A549 (cell line): Measurements from ENCODE around the gene SKI. TPM values are rescaled to one million over a fixed set of nuclear protein-coding genes. Genes with fewer than 3 reads are reported as not detected.

Experiments used
- ATAC-seq, 2 experiments: fragments of 200-7000 bp in 1 of 2; fragments of >200 bp in 1 of 2; cut with Nextera tagmentation in 1 of 2; cut with Tn5 transposase in 1 of 2; 3 replicates each; pipeline versions ENCODE4 v1.8.0 to v1.9.1; 2018 to 2020; ENCODE audit warnings: mild to moderate bottlenecking in 1 of 2, moderate library complexity in 1 of 2
- CTCF ChIA-PET: fragments of 300-600 bp; sonication (Branson Sonifier 250); formaldehyde crosslinking; extraction: SDS; loops from one replicate; lab custom pipeline; 2021; ENCODE audit warnings: antibody characterized with exemption, inconsistent platforms; lab: Yijun Ruan, JAX
- POLR2A ChIA-PET: fragments of 350-600 bp; formaldehyde crosslinking; extraction: SDS; loops from one replicate; lab custom pipeline; 2021; ENCODE audit warnings: antibody characterized with exemption, inconsistent platforms; lab: Yijun Ruan, JAX
- DNase-seq, 2 experiments: peaks; one replicate each; pipeline versions ENCODE4 v3.0.0 to v3.0.0-alpha.2; 2011 to 2016; ENCODE audit warnings: low read depth in 1 of 2, low spot score in 1 of 2
- FAIRE-seq: peaks from 2 replicates; lab custom pipeline; 2011; peaks lifted over from hg19 to GRCh38; lab: Jason Lieb, UNC
- H3K27ac ChIP-seq, 2 experiments: fragments of >200 bp; sonication (Bioruptor Twin); formaldehyde crosslinking; 3 replicates each; pipeline ENCODE4 v1.5.1; 2016 to 2017
- H3K4me1 ChIP-seq: fragments of >200 bp; sonication (Bioruptor Twin); formaldehyde crosslinking; 3 replicates; pipeline ENCODE4 v1.6.1; 2016
- H3K4me2 ChIP-seq: fragments of >200 bp; sonication (Bioruptor Twin); formaldehyde crosslinking; 3 replicates; pipeline ENCODE4 v1.6.1; 2016
- H3K4me3 ChIP-seq: fragments of >200 bp; sonication (Bioruptor Twin); formaldehyde crosslinking; 3 replicates; pipeline ENCODE4 v1.5.1; 2016
- H3K9me3 ChIP-seq: fragments of >200 bp; sonication (Bioruptor Twin); formaldehyde crosslinking; 3 replicates; pipeline ENCODE4 v1.6.1; 2016
- ATOH8 ChIP-seq: fragments of 250-450 bp; sonication (Bioruptor Pico); IDR thresholded peaks from 2 replicates; pipeline ENCODE4 v1.5.0; 2020; ENCODE audit warnings: low read depth, mild to moderate bottlenecking, moderate library complexity
- BCL3 ChIP-seq: fragments of >200 bp; sonication (Bioruptor Twin); formaldehyde crosslinking; IDR thresholded peaks from 3 replicates; pipeline ENCODE4 v1.6.1; 2016
- CHD4 ChIP-seq: fragments of 200-600 bp; sonication (generic); IDR thresholded peaks from 2 replicates; pipeline ENCODE4 v1.6.1; 2016; ENCODE audit warnings: antibody characterized with exemption, mild to moderate bottlenecking, borderline replicate concordance
- E2F6 ChIP-seq: IDR thresholded peaks from 2 replicates; pipeline ENCODE4 v1.6.1; 2012; ENCODE audit warnings: low read depth, borderline replicate concordance
- HDAC2 ChIP-seq: fragments of 200-600 bp; sonication (generic); IDR thresholded peaks from 2 replicates; pipeline ENCODE4 v1.6.1; 2016
- HOXB13 ChIP-seq: fragments of 250-450 bp; sonication (Bioruptor Pico); IDR thresholded peaks from 2 replicates; pipeline ENCODE4 v1.5.0; 2020; ENCODE audit warnings: low read depth, mild to moderate bottlenecking, moderate library complexity
- JUNB ChIP-seq: fragments of >200 bp; sonication (Bioruptor Twin); formaldehyde crosslinking; IDR thresholded peaks from 2 replicates; pipeline ENCODE4 v1.6.1; 2016
- NFE2L2 ChIP-seq: fragments of 150-350 bp; conservative IDR thresholded peaks from 2 replicates; pipeline ENCODE4 v1.6.1; 2014; ENCODE audit warnings: low read length
- PHF8 ChIP-seq: fragments of 200-600 bp; sonication (generic); IDR thresholded peaks from 2 replicates; pipeline ENCODE4 v1.6.1; 2016; ENCODE audit warnings: low read depth, mild to moderate bottlenecking, antibody characterized with exemption, moderate library complexity, borderline replicate concordance
- POLR2AphosphoS2 ChIP-seq: conservative IDR thresholded peaks from 2 replicates; pipeline ENCODE4 v1.6.1; 2012; ENCODE audit warnings: low read length, improper control_type of control experiment, inconsistent platforms
- RNF2 ChIP-seq: fragments of 200-600 bp; sonication (generic); IDR thresholded peaks from 2 replicates; pipeline ENCODE4 v1.6.1; 2016; ENCODE audit warnings: low read depth, mild to moderate bottlenecking, antibody characterized with exemption, moderate library complexity, borderline replicate concordance
- USF2 ChIP-seq: fragments of 450-650 bp; IDR thresholded peaks from 2 replicates; pipeline ENCODE4 v1.6.1; 2014; ENCODE audit warnings: antibody characterized with exemption
- ZC3H11A ChIP-seq: fragments of 450-650 bp; IDR thresholded peaks from 2 replicates; pipeline ENCODE4 v1.6.1; 2014; ENCODE audit warnings: antibody characterized with exemption, mild to moderate bottlenecking
- WGBS: methylation state at CpG from one replicate; pipeline ENCODE4 v1.1.6; 2017; ENCODE audit errors: missing lambda C conversion rate; 5-methylcytosine and 5-hydroxymethylcytosine counted together
- polyA plus RNA-seq, 4 experiments: library from polyadenylated mRNA; depleted of rRNA in 3 of 4; stranded (reverse); fragments of >200 nt; fragmentation: RNase III in 1 of 4; extraction: RNeasy Plus Mini Kit Qiagen cat#74134 plus additional on column Dnase treatment in 1 of 4; gene quantifications; 2 replicates in 3 of 4; 3 replicates in 1 of 4; pipeline ENCODE4 v1.2.3, GENCODE V29; 2011 to 2017

SKI gene
- polyA plus RNA-seq, 2 of the 4 experiments (the other 2 are of a cell fraction) = 2.8 to 12.0 TPM

- H3K4me3 ChIP-seq = no peak overlapping the region
- ChIA-PET POLR2A (no interaction called here), CTCF (interaction anchor here (1.2 to 1.4 kb wide), 2 partner anchors 23 to 39 kb away, joined by 3 read pairs; no protein-coding TSS in a partner anchor)
- H3K27ac ChIP-seq = no peak overlapping the region
- FAIRE-seq = no peak
- WGBS = 84% methylated on average over 10 of the region's 13 CpGs
- ATAC-seq = no peak
- no peaks in the 10 kb centered on the region; the same call in 2 of the 3 replicates for H3K9me3 ChIP-seq
- no peak for DNase-seq
- TF ChIP-seq CHD4 (no peak), JUNB (no peak), ZC3H11A (no peak), ATOH8 (CRISPR knock-in tag) (no peak), HDAC2 (no peak), POLR2AphosphoS2 (no peak), RNF2 (no peak), USF2 (no peak), E2F6 (no peak), HOXB13 (CRISPR knock-in tag) (no peak), PHF8 (no peak), NFE2L2 (no peak), BCL3 (no peak)
- H3K4me1 ChIP-seq = no peaks in the 10 kb centered on the region
- no peak overlapping the region for H3K4me2 ChIP-seq
These were observed 130.0 kb downstream of the SKI start for GRCh38 chr1:2358072-2358471.

GRCh38 chr1:2358651-2359640 lies 130.8 kb downstream of the SKI start:
- WGBS = 79% methylated on average over 7 of the region's 24 CpGs
- FAIRE-seq = no peak
- CTCF ChIA-PET = interaction anchor here (1.2 to 1.4 kb wide), 2 partner anchors 22 to 39 kb away, joined by 3 read pairs; no protein-coding TSS in a partner anchor
- Histone ChIP-seq H3K9me3 (peaks cover 3% of the 10 kb centered on the region; the same call in 2 of the 3 replicates), H3K4me1 (no peaks in the 10 kb centered on the region), H3K4me2 (no peak overlapping the region), H3K4me3 (no peak overlapping the region), H3K27ac (no peak overlapping the region)
- POLR2A ChIA-PET = no interaction called here
- no peak for TF ChIP-seq BCL3
- TF ChIP-seq USF2 = no peak
- DNase-seq = no peak
- ATAC-seq = no peak

Other genes with a start within 250 kb of the SKI start
- gene CFAP74, start 224.5 kb upstream of the SKI start, polyA plus RNA-seq (2011; rRNA removed) = 0.04 and 0.13 TPM in 2 replicates
- 0.03 to 0.05 TPM in 2 of 3 replicates, not detected in the other for gene CFAP74, start 224.5 kb upstream of the SKI start, polyA plus RNA-seq (2017; fragmentation: RNase III; extraction: RNeasy Plus Mini Kit Qiagen cat#74134 plus additional on column Dnase treatment)
- 0.12 and 0.17 TPM in 2 replicates for gene GABRD, start 209.0 kb upstream of the SKI start, polyA plus RNA-seq (2011; rRNA removed)
- gene GABRD, start 209.0 kb upstream of the SKI start, polyA plus RNA-seq (2017; fragmentation: RNase III; extraction: RNeasy Plus Mini Kit Qiagen cat#74134 plus additional on column Dnase treatment) = 0.16 to 0.52 TPM (median 0.38 TPM) in 3 replicates
- 7.3 and 9.8 TPM in 2 replicates for gene PRKCZ, start 177.9 kb upstream of the SKI start, polyA plus RNA-seq (2011; rRNA removed)
- gene PRKCZ, start 177.9 kb upstream of the SKI start, polyA plus RNA-seq (2017; fragmentation: RNase III; extraction: RNeasy Plus Mini Kit Qiagen cat#74134 plus additional on column Dnase treatment) = 7.8 to 9.9 TPM (median 9.5 TPM) in 3 replicates
- 4.4 and 5.1 TPM in 2 replicates for gene FAAP20, start 33.5 kb upstream of the SKI start, polyA plus RNA-seq (2011; rRNA removed)
- 21.7 to 26.0 TPM (median 23.1 TPM) in 3 replicates for gene FAAP20, start 33.5 kb upstream of the SKI start, polyA plus RNA-seq (2017; fragmentation: RNase III; extraction: RNeasy Plus Mini Kit Qiagen cat#74134 plus additional on column Dnase treatment)
- 6.9 and 7.2 TPM in 2 replicates for gene MORN1, start 163.2 kb downstream of the SKI start, polyA plus RNA-seq (2011; rRNA removed)
- gene MORN1, start 163.2 kb downstream of the SKI start, polyA plus RNA-seq (2017; fragmentation: RNase III; extraction: RNeasy Plus Mini Kit Qiagen cat#74134 plus additional on column Dnase treatment) = 6.8 to 9.5 TPM (median 8.9 TPM) in 3 replicates
- 213 and 227 TPM in 2 replicates for gene RER1, start 163.5 kb downstream of the SKI start, polyA plus RNA-seq (2011; rRNA removed)
- gene RER1, start 163.5 kb downstream of the SKI start, polyA plus RNA-seq (2017; fragmentation: RNase III; extraction: RNeasy Plus Mini Kit Qiagen cat#74134 plus additional on column Dnase treatment) = 66.8 to 72.8 TPM (median 72.3 TPM) in 3 replicates
- 12.3 and 12.6 TPM in 2 replicates for gene PEX10, start 184.2 kb downstream of the SKI start, polyA plus RNA-seq (2011; rRNA removed)
- gene PEX10, start 184.2 kb downstream of the SKI start, polyA plus RNA-seq (2017; fragmentation: RNase III; extraction: RNeasy Plus Mini Kit Qiagen cat#74134 plus additional on column Dnase treatment) = 20.2 to 22.1 TPM (median 20.7 TPM) in 3 replicates
- 0.10 and 0.16 TPM in 2 replicates for gene PLCH2, start 248.0 kb downstream of the SKI start, polyA plus RNA-seq (2011; rRNA removed)
- gene PLCH2, start 248.0 kb downstream of the SKI start, polyA plus RNA-seq (2017; fragmentation: RNase III; extraction: RNeasy Plus Mini Kit Qiagen cat#74134 plus additional on column Dnase treatment) = 0.18 to 0.44 TPM (median 0.21 TPM) in 3 replicates